ENCODE results near the gene LCN9.
"Not testable (repeated sequence)": the region's sequence is repeated elsewhere in the genome, so short reads cannot be mapped to it uniquely, and the experiment has no call there.

The LCN9 gene

DNA sequence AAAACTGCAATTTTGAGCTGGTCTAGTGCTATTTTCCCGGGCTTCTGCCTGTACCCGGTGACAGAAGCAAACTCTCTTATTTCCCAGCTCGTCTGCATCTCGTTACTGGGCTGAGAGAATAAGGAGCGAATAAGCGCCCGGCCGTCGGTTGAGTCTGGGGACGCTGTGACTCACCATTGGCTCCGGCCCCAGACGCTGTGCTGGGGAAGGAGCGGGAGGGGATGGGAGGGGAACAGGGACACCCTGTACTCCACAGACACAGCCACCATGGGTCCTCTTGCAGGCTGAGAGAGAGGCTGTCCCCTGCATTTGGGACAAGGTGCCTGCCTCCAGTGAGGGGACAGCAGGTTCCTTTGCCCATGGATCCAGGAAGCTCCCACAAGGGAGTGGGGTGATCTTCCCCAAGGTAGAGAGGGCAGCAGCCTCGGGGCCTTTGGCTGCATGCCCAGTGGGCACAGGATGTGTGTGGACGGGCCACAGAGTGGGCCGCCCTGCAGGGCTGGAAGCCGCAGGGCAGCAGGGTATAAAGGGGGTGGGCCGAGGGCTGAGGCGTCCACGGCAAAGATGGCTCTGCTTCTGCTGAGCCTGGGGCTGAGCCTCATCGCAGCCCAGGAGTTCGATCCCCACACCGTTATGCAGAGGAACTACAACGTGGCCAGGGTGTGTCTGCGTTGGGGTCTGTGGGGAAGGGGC lies at the start of gene LCN9:
Gene LCN9 (plus strand): TSS at position 552 of the 693 bp plus-strand sequence. CDS start 13 bp downstream, at position 565.
- FAIRE-seq, result no peak

DNA sequence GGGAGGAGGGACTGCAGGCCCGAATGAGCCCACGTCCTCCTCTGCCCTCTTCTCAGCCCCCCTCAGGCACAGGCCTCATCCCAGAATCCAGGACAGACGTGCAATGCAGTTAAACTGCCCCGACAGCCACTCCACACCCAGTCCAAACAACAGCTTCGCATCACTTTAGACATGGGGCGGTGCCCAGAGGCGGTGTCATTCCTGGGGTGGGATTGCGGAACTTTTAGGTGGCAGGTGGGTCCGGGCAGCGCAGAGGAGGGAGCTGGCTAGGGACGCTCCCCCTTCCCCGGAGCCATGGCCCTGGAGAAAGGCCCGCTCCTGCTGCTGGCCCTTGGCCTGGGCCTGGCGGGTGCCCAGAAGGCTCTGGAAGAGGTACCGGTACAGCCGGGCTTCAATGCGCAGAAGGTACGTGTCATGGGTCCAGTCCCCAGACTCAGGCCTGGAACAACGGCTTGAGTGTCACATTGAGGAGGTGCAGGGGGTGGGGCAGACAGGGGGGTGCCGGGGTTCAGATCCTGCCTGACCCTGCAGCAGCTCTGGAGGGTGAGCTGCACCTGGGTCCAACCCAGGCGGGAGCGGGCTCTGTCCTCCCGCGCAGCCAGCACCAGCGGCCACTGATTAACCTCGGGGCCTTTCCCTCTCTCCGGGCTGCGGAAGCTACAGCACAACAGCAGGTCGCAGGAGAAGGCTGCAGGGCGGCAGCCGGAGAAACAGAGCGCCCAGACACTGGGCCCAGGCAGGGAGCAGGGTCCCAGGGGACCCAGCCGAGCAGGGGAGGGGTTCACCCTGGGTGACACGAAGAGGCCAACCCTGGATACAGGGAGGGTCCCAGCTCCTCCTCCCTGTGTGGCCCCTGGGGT lies 48.9 kb upstream of the LCN9 start:
- no peak for FAIRE-seq

GRCh38 chr9:135614821-135615665 lies 48.1 kb upstream of the LCN9 start:
- FAIRE-seq, result no peak

DNA sequence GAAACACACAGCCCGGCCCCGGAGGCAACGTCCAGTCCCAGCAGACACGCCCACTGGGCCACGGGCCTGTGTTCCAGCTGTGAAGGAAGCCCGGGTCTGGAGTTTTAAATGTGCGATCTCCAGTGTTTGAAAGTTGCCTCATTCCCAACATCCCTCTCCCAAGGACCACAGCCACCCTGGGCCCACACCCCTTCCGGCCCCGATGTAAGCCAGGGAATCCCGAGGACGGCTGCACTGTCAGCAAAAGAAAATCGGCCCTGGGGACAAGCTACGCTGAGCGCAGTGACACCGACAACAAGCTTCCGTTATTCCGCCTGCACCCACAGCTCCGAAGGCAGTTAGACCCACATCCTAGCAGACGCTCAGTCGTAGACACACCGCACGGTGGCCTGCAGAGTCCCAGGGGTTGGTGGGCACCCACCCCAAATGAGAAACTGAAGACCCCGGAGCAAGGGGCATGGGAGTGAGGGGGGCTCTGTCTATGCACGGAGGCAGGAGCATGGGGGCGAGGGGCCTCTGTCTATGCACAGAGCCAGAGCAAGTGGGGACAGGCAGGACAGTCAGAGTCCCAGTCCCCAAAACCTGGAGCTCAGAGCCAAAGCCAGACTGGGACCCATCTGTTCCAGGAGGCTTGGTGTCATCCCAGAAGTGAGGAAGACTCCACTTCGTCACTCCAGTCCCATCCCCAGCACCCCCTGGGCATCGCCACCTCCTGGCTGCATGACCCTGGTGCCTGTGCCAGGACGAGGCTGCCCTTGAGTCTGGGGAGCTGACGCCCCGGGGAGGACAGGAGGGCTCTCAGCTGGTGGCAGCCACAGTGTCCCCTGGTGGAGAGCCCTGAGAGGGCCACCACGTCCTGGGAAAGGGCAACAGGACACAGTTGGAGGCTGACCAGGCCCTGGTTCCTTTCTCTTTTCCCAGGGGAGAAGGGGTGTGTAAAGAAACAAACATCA lies 47.2 kb upstream of the LCN9 start:
- no peak for FAIRE-seq

- FAIRE-seq, result no peak
Measured at GRCh38 chr9:135616619-135617537, 46.2 kb upstream of the LCN9 start.

DNA sequence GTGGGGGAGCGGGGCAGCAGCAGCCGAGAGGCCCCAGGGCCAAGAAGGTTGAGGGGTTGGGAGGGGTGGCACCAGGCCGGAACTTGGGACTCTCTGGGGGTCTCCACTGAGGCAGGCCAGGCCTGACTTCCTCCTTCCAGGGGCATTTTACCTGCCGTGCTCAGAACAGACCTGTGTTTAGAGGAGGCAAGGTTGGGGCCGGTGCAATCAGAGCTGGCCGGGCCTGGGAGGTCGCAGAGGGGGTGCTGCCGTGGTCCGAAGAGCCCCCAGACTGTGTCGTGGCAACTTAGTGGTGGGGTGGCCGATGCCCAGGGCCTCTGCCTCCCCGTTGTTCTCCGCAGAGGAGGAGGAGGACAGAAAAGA lies 45.6 kb upstream of the LCN9 start:
- FAIRE-seq, result no peak

DNA sequence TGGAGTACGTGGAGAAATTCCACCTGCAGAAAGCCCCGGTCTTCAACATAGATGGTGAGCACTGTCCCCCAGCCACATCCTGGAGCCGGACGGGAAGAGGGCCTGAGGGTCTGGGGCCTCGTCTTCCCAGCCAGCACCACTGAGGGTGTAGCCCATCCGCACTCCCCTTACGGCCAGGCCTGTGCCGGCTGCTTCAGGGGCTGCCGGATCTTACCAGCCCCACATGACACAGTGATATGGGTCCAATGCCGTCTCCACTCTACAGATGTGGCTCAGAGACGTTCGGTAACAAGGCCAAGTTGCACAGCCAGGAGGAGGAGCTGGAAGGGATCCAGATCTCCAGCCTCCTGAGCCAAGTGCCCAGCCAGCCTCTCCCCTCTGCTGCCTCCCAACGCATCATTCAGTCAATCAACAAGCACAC lies 45.1 kb upstream of the LCN9 start:
- no peak for FAIRE-seq

DNA sequence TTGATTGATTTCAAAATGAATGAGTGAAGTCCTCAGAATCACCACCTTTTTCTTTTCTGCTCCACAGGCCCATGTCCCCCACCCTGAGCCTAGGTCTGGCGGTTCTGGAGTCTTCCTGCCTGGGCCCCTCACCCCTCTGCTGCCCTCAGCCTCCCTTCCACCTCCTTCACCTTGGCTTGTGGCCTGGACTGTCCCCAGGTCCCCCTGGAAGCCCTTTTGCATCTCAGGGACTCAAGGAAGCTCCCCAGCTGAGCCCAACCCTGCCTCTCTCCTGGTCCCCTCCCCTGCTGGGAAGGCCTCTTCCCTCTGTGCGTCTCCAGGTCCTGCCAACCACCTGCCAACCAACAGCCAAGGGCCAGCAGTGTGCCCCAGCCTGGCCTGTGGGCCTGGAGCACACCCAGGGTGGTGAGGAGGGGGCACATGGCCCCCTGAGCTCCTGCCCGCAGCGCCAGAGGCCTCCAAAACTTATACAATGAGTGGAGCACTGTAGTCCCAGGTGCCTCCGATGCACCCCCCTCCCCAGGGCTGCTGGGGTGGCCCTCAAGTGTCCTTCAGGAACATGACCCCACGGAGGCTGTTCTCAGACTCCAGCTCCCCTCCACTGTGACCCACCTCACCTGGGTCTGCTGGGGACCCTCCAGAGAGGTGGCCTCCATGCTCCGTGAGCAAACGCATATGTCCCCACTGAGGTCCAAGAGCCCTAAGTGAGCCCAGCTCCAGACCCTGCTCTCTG lies 44.1 kb upstream of the LCN9 start:
- no peak for FAIRE-seq

- no peak for FAIRE-seq
Measured at GRCh38 chr9:135619599-135619886, 43.6 kb upstream of the LCN9 start.

- no peak for FAIRE-seq
Measured at GRCh38 chr9:135620558-135620957, 42.6 kb upstream of the LCN9 start.

GRCh38 chr9:135622415-135623020 lies 40.6 kb upstream of the LCN9 start:
- no peak for FAIRE-seq

DNA sequence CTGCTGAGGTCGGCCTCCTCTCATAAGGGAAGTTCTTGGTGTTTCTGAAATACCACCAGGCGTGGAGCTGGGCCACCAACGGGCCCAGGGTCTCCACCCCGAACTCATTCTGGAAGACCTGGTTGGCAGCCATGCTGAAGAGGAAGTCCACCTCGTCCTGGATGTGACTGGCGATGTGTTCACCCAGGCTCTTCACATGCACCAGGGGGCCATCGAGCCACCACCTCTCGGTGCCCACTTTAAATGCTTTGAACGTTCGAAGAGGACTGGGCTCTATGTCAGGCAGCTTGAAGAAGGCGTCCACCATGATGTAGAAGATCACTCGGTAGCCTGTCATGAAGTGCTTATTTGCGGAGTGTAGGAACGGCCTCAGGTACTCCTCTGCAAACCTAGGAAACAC lies 38.8 kb upstream of the LCN9 start:
- FAIRE-seq, result no peak

DNA sequence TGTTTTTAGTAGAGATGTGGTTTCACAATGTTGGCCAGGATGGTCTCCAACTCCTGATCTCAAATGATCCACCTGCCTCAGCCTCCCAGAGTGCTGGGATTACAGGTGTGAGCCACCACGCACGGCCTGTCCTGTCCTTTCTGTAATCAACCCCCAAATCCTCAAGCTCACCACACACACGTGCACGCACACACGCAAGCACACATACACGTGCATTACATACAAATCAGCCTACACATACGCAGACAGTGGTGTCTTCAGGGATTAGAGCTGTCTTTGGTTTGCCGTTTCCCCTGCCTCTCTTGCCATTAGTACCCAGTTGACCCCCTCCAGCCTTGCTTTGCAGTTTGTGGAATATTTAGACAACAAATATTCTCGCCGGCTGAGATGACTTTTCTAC lies 30.3 kb upstream of the LCN9 start:
- no peak for FAIRE-seq

- not testable (repeated sequence) for FAIRE-seq
Measured at GRCh38 chr9:135636930-135637530, 26.1 kb upstream of the LCN9 start.

DNA sequence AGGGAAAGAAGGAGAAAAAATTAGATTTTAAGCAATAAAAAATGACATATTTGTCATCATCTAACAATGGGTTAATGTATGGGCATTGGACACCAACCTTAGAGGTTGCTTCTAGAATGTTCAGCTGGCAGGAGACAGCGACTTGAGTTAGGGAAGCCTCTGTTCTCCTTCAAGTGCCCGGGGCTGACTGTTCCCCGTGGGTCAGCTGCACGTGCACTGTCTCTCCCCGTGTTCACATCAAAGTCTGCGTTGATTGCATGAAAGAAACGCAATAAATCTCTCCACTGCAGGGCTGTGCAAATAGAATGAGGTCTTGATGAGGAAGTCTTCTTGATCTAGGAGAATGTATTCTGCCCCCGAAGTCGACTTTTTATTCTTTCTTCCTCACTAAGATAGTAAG lies 23.9 kb upstream of the LCN9 start, which contains the start of gene GLT6D1:
Gene GLT6D1 (minus strand): TSS at position 345 of the 400 bp plus-strand sequence. CDS start 353 bp downstream, outside the sequence.
- no peak for FAIRE-seq

- no peak for FAIRE-seq
Measured at GRCh38 chr9:135641047-135641446, 22.1 kb upstream of the LCN9 start.

DNA sequence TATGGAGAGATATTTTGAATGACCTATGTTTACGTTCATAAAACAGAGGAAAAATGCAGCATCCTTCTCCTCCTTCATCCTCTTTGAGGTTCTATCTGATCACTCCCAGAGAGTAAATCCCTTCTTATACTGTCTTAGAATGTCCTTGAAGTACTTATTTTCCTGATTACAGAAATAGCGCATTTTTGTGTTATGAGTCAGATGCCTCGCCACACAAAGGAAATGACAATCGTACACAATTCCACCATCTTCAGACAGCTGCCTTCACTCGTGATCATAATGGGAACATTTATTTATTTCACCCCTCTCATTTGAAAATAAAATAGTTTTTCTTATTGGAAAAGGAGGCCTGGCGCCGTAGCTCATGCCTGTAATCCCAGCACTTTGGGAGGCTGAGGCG lies 21.4 kb upstream of the LCN9 start:
- no peak for FAIRE-seq

DNA sequence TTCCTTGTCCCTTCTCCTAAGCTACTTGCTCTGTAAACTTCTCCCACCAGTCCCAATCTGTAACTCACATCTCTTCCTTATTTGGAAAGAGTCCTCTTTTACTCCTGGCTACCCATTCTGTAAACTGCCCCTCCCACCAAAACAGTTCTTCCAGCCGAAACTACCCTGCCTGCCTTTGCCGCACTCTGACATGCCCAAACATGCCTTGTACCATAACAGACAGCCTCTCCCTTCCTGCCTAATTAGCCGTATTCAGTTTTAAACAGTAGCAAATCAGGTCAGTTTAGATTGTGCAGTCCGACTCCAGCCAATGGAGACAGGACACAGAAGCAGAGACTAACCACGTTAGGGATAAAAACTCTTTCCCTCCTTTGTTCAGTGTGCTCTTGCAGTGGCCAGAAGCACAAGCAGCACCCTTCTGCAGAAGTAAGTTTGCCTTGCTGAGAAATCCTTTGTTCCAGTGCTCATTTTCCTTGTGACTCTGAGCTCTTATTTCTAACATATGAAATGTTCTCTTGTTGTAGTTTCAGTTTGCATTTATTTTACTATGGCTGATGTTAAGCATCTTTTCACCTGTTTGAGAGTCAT lies 18.4 kb upstream of the LCN9 start:
- no peak for FAIRE-seq

DNA sequence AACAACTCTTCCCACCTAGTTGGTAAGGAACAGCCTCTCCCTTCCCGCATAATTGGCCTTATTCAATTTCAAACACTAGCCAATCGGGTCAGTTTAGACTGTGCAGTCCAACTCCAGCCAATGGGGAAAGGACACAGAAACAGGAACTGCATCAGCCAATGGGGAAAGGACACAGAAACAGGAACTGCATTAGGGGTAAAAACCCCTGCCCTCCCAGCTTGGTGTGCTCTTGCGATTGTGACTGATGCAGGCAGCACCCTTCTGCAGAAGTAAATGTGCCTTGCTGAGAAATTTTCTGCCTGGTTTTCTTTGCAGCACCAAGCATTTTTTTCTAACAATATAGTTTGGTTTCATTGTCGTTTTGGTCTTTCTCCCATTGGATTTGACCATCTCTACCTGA lies 15.2 kb upstream of the LCN9 start:
- no peak for FAIRE-seq
